ENCODE data around the gene HS6ST2. TPM values are rescaled to one million over a fixed set of nuclear protein-coding genes. Genes with fewer than 3 reads are reported as not detected.

Gene HS6ST2
- total and polyA plus RNA-seq, 5 donors from 2014 or later: not detected

- Mint-ChIP-seq H3K36me3 (no peaks in the 10 kb centered on the region), H3K9me3 (no peaks in the 10 kb centered on the region), H3K4me3 (no peak overlapping the region), H3K4me1 (no peaks in the 10 kb centered on the region), H3K27me3 (peaks cover 6% of the 10 kb centered on the region), H3K27ac (no peak overlapping the region)
- Histone ChIP-seq H3K9me3 (ENCODE audit: control insufficient read depth in 2 of 2, low read length in 2 of 2) (no peaks in the 10 kb centered on the region), H3K4me1 (ENCODE audit: control insufficient read depth, insufficient read depth, low read length, poor library complexity, severe bottlenecking) (no peaks in the 10 kb centered on the region), H3K4me3 (ENCODE audit: low read depth, low read length) (no peak overlapping the region), H3K27ac (ENCODE audit: insufficient read depth, low read length, poor library complexity, severe bottlenecking) (no peak overlapping the region), H3K27me3 (ENCODE audit: control insufficient read depth, insufficient read depth, low read length) (no peaks in the 10 kb centered on the region), H3K36me3 (ENCODE audit: control insufficient read depth, insufficient read depth, low read length) (no peaks in the 10 kb centered on the region)
- ATAC-seq (ENCODE audit: low read depth in 2 of 2) (no peak), DNase-seq (peak; percentile 5 to 56 (median 15))
These were observed 342.9 kb downstream of the HS6ST2 start for GRCh38 chrX:132615391-132616131.

GRCh38 chrX:132614297-132614696 lies 344.1 kb downstream of the HS6ST2 start:
- ATAC-seq (ENCODE audit: low read depth in 2 of 2) (no peak), DNase-seq (no peak)
- Histone ChIP-seq H3K4me3 (ENCODE audit: low read depth, low read length) (no peak overlapping the region), H3K27me3 (ENCODE audit: control insufficient read depth, insufficient read depth, low read length) (no peaks in the 10 kb centered on the region), H3K9me3 (ENCODE audit: control insufficient read depth in 2 of 2, low read length in 2 of 2) (no peaks in the 10 kb centered on the region), H3K4me1 (ENCODE audit: control insufficient read depth, insufficient read depth, low read length, poor library complexity, severe bottlenecking) (no peaks in the 10 kb centered on the region), H3K27ac (ENCODE audit: insufficient read depth, low read length, poor library complexity, severe bottlenecking) (no peak overlapping the region), H3K36me3 (ENCODE audit: control insufficient read depth, insufficient read depth, low read length) (no peaks in the 10 kb centered on the region)
- H3K27me3 Mint-ChIP-seq: peaks cover 6% of the 10 kb centered on the region
- H3K9me3 Mint-ChIP-seq: no peaks in the 10 kb centered on the region
- H3K4me3 Mint-ChIP-seq: no peak overlapping the region
- no peaks in the 10 kb centered on the region for H3K4me1 Mint-ChIP-seq
- no peak overlapping the region for H3K27ac Mint-ChIP-seq
- H3K36me3 Mint-ChIP-seq: no peaks in the 10 kb centered on the region

GRCh38 chrX:132613801-132614200 lies 344.6 kb downstream of the HS6ST2 start:
- H3K27me3 Mint-ChIP-seq: peaks cover 10% of the 10 kb centered on the region

GRCh38 chrX:132612821-132613564 lies 345.4 kb downstream of the HS6ST2 start:
- Histone ChIP-seq H3K4me3 (ENCODE audit: low read depth, low read length) (no peak overlapping the region), H3K9me3 (ENCODE audit: control insufficient read depth in 2 of 2, low read length in 2 of 2) (no peaks in the 10 kb centered on the region), H3K4me1 (ENCODE audit: control insufficient read depth, insufficient read depth, low read length, poor library complexity, severe bottlenecking) (no peaks in the 10 kb centered on the region), H3K36me3 (ENCODE audit: control insufficient read depth, insufficient read depth, low read length) (no peaks in the 10 kb centered on the region), H3K27ac (ENCODE audit: insufficient read depth, low read length, poor library complexity, severe bottlenecking) (no peak overlapping the region), H3K27me3 (ENCODE audit: control insufficient read depth, insufficient read depth, low read length) (no peaks in the 10 kb centered on the region)
- Mint-ChIP-seq H3K27me3 (peaks cover 12% of the 10 kb centered on the region), H3K9me3 (peaks cover 0 to 1% (median 0%) of the 10 kb centered on the region in 7 donors), H3K27ac (no peak overlapping the region), H3K36me3 (no peaks in the 10 kb centered on the region), H3K4me1 (no peaks in the 10 kb centered on the region), H3K4me3 (no peak overlapping the region)
- ATAC-seq (ENCODE audit: low read depth in 2 of 2): no peak
- peak in 2 of 3 donors; percentile 20 to 28 for DNase-seq

More at GRCh38 chrX:132613801-132614200, 344.6 kb downstream of the HS6ST2 start:
- ATAC-seq (ENCODE audit: low read depth in 2 of 2) (no peak), DNase-seq (no peak)
- H3K4me3 Mint-ChIP-seq: no peak overlapping the region
- no peak overlapping the region for H3K27ac ChIP-seq (ENCODE audit: insufficient read depth, low read length, poor library complexity, severe bottlenecking)
- no peaks in the 10 kb centered on the region for H3K27me3 ChIP-seq (ENCODE audit: control insufficient read depth, insufficient read depth, low read length)
- H3K36me3 ChIP-seq (ENCODE audit: control insufficient read depth, insufficient read depth, low read length): no peaks in the 10 kb centered on the region
- no peak overlapping the region for H3K27ac Mint-ChIP-seq
- H3K4me1 ChIP-seq (ENCODE audit: control insufficient read depth, insufficient read depth, low read length, poor library complexity, severe bottlenecking): no peaks in the 10 kb centered on the region
- no peak overlapping the region for H3K4me3 ChIP-seq (ENCODE audit: low read depth, low read length)
- H3K4me1 Mint-ChIP-seq: no peaks in the 10 kb centered on the region
- no peaks in the 10 kb centered on the region for H3K9me3 Mint-ChIP-seq
- no peaks in the 10 kb centered on the region for H3K9me3 ChIP-seq (ENCODE audit: control insufficient read depth in 2 of 2, low read length in 2 of 2)
- H3K36me3 Mint-ChIP-seq: no peaks in the 10 kb centered on the region

- H3K9me3 ChIP-seq (ENCODE audit: control insufficient read depth in 2 of 2, low read length in 2 of 2): no peaks in the 10 kb centered on the region
- H3K27ac ChIP-seq (ENCODE audit: insufficient read depth, low read length, poor library complexity, severe bottlenecking): no peak overlapping the region
- H3K27me3 ChIP-seq (ENCODE audit: control insufficient read depth, insufficient read depth, low read length): no peaks in the 10 kb centered on the region
- Mint-ChIP-seq H3K27me3 (peaks cover 11% of the 10 kb centered on the region), H3K9me3 (peaks cover 0 to 1% (median 0%) of the 10 kb centered on the region in 7 donors), H3K4me1 (no peaks in the 10 kb centered on the region), H3K36me3 (no peaks in the 10 kb centered on the region), H3K27ac (no peak overlapping the region), H3K4me3 (no peak overlapping the region)
- no peaks in the 10 kb centered on the region for H3K36me3 ChIP-seq (ENCODE audit: control insufficient read depth, insufficient read depth, low read length)
- ATAC-seq (ENCODE audit: low read depth in 2 of 2): no peak
- no peak for DNase-seq
- H3K4me3 ChIP-seq (ENCODE audit: low read depth, low read length): no peak overlapping the region
- no peaks in the 10 kb centered on the region for H3K4me1 ChIP-seq (ENCODE audit: control insufficient read depth, insufficient read depth, low read length, poor library complexity, severe bottlenecking)
These were observed 347.9 kb downstream of the HS6ST2 start for GRCh38 chrX:132610536-132610935.

GRCh38 chrX:132609362-132609848 lies 349.0 kb downstream of the HS6ST2 start:
- H3K4me1 ChIP-seq (ENCODE audit: control insufficient read depth, insufficient read depth, low read length, poor library complexity, severe bottlenecking): no peaks in the 10 kb centered on the region
- Mint-ChIP-seq H3K27me3 (peaks cover 11% of the 10 kb centered on the region), H3K4me3 (no peak overlapping the region), H3K27ac (no peak overlapping the region), H3K9me3 (peaks cover 0 to 1% (median 0%) of the 10 kb centered on the region in 7 donors), H3K4me1 (no peaks in the 10 kb centered on the region), H3K36me3 (no peaks in the 10 kb centered on the region)
- no peaks in the 10 kb centered on the region for H3K9me3 ChIP-seq (ENCODE audit: control insufficient read depth in 2 of 2, low read length in 2 of 2)
- no peak overlapping the region for H3K4me3 ChIP-seq (ENCODE audit: low read depth, low read length)
- DNase-seq (no peak), ATAC-seq (ENCODE audit: low read depth in 2 of 2) (no peak)
- H3K36me3 ChIP-seq (ENCODE audit: control insufficient read depth, insufficient read depth, low read length): no peaks in the 10 kb centered on the region
- H3K27ac ChIP-seq (ENCODE audit: insufficient read depth, low read length, poor library complexity, severe bottlenecking): no peak overlapping the region
- H3K27me3 ChIP-seq (ENCODE audit: control insufficient read depth, insufficient read depth, low read length): no peaks in the 10 kb centered on the region

GRCh38 chrX:132603700-132604286 lies 354.6 kb downstream of the HS6ST2 start:
- no peak overlapping the region for H3K27ac Mint-ChIP-seq
- H3K9me3 Mint-ChIP-seq: peaks cover 0 to 1% (median 0%) of the 10 kb centered on the region in 7 donors
- no peaks in the 10 kb centered on the region for H3K9me3 ChIP-seq (ENCODE audit: control insufficient read depth in 2 of 2, low read length in 2 of 2)
- peaks cover 7% of the 10 kb centered on the region for H3K27me3 Mint-ChIP-seq
- H3K4me1 Mint-ChIP-seq: no peaks in the 10 kb centered on the region
- no peak overlapping the region for H3K4me3 ChIP-seq (ENCODE audit: low read depth, low read length)
- DNase-seq (no peak), ATAC-seq (ENCODE audit: low read depth in 2 of 2) (no peak)
- no peaks in the 10 kb centered on the region for H3K36me3 Mint-ChIP-seq
- H3K4me1 ChIP-seq (ENCODE audit: control insufficient read depth, insufficient read depth, low read length, poor library complexity, severe bottlenecking): no peaks in the 10 kb centered on the region
- no peaks in the 10 kb centered on the region for H3K36me3 ChIP-seq (ENCODE audit: control insufficient read depth, insufficient read depth, low read length)
- H3K27ac ChIP-seq (ENCODE audit: insufficient read depth, low read length, poor library complexity, severe bottlenecking): no peak overlapping the region
- H3K4me3 Mint-ChIP-seq: no peak overlapping the region
- no peaks in the 10 kb centered on the region for H3K27me3 ChIP-seq (ENCODE audit: control insufficient read depth, insufficient read depth, low read length)

All from CD4-positive, CD25-positive, alpha-beta regulatory T cell (primary cell).